Measurements from ENCODE around the gene PDXP. TPM values are rescaled to one million over a fixed set of nuclear protein-coding genes. Genes with fewer than 3 reads are reported as not detected.

Gene PDXP
- total and polyA plus RNA-seq, 2 experiments from 2014 or later = 15.0 to 55.6 TPM

- Mint-ChIP-seq H3K9me3 (no peaks in the 10 kb centered on the region), H3K36me3 (ENCODE audit: low read depth) (peaks cover 46% of the 10 kb centered on the region), H3K27me3 (ENCODE audit: insufficient read depth, low read depth, poor library complexity) (peaks cover 17% of the 10 kb centered on the region), H3K4me1 (no peaks in the 10 kb centered on the region; the same call in 2 of the 3 replicates), H3K4me3 (no peak overlapping the region), H3K27ac (no peak overlapping the region)
- no peak for ATAC-seq
- TF ChIP-seq POLR2AphosphoS5 (IDR thresholded peaks at IDR 0.05; ENCODE audit: low read depth) (no peak), ZNF114 (CRISPR knock-in tag; IDR thresholded peaks at IDR 0.05) (no peak), JUNB (IDR thresholded peaks at IDR 0.05; ENCODE audit: unreplicated experiment) (no peak), ZNF462 (CRISPR knock-in tag; IDR thresholded peaks at IDR 0.05) (no peak), CREB1 (CRISPR knock-in tag; IDR thresholded peaks at IDR 0.05; ENCODE audit: low read depth) (no peak), EZH2phosphoT487 (IDR thresholded peaks at IDR 0.05; ENCODE audit: unreplicated experiment) (no peak), NANOG (IDR thresholded peaks at IDR 0.05; ENCODE audit: borderline replicate concordance) (no peak), REST (IDR thresholded peaks at IDR 0.05; ENCODE audit: unreplicated experiment) (no peak), STAT1 (IDR thresholded peaks at IDR 0.05; ENCODE audit: unreplicated experiment) (no peak), ETS1 (IDR thresholded peaks at IDR 0.05) (no peak), EZH2 (IDR thresholded peaks at IDR 0.05; ENCODE audit: low read depth, unreplicated experiment) (no peak), ZNF331 (CRISPR knock-in tag; IDR thresholded peaks at IDR 0.05; ENCODE audit: low read depth) (no peak), CTCF (conservative IDR thresholded peaks at IDR 0.05; ENCODE audit: low read depth in 2 of 2) (no peak)
- H3K27ac ChIP-seq (ENCODE audit: low read depth) = no peak overlapping the region
- H3K4me1 ChIP-seq (ENCODE audit: insufficient read depth) = no peaks in the 10 kb centered on the region; the same call in 1 of the 2 replicates
- H3F3A ChIP-seq (replicated peaks; ENCODE audit: low read depth) = peaks cover 1% of the 10 kb centered on the region
- H2AFZ ChIP-seq = no peak overlapping the region
- no peak overlapping the region for H3K4me3 ChIP-seq
- H3K79me2 ChIP-seq (replicated peaks; ENCODE audit: insufficient read depth) = no peaks in the 10 kb centered on the region
- no peaks in the 10 kb centered on the region for H3K9me2 ChIP-seq (ENCODE audit: insufficient read depth)
- no peaks in the 10 kb centered on the region for H3K27me3 ChIP-seq (ENCODE audit: insufficient read depth)
- H3K36me3 ChIP-seq (ENCODE audit: insufficient read depth) = peaks cover 24% of the 10 kb centered on the region; the same call in 1 of the 2 replicates
- no peak overlapping the region for H3K4me2 ChIP-seq
- DNase-seq (ENCODE audit: low spot score) = no peak
- H4K20me1 ChIP-seq (replicated peaks; ENCODE audit: insufficient read depth) = no peaks in the 10 kb centered on the region; the same call in 1 of the 2 replicates
Measured at GRCh38 chr22:37701141-37701786, 42.7 kb downstream of the PDXP start.

Data from GM23338 (cell line).